Measurements from ENCODE around the gene GEMIN4. TPM values are rescaled to one million over a fixed set of nuclear protein-coding genes. Genes with fewer than 3 reads are reported as not detected.

The GEMIN4 gene
- total RNA-seq, 1 donor from 2014 or later, result 8.7 TPM

DNA sequence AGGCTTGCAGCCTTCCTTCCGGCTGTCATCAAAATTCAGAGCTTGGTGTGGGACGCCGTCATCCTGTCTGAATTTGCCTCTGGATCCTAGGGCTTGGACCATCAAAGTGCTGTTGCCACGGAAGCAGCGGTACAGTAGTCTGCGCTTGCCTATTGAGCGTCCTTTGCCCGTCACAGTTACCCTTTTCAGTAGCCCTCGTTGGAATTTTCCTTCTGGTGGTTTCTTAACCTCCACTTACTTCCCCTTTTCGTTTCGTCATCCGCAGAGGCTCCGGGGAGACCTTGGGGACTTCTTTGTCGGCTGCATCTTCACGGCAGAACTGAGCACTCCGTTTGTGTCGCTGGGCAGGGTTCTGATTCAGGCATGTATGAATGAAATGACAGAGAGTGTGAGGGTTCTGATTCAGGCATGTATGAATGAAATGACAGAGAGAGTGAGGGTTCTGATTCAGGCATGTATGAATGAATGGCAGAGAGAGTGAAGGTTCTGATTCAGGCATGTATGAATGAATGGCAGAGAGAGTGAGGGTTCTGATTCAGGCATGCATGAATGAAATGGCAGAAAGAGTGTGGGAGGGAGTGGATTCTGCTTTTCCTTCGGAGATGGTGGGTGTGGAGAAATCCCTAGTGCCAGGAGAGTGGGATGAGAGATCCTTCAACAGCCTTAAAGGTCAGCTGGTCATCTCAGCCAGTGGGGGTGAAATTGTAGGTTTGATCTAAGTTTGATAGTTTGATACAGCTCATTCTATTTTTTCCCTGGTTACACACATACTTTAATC lies 11.6 kb downstream of the GEMIN4 start:
- Histone ChIP-seq H3K4me3 (ENCODE audit: low read depth, low read length) (no peak overlapping the region), H3K27me3 (ENCODE audit: control insufficient read depth, insufficient read depth, low read length) (no peaks in the 10 kb centered on the region), H3K36me3 (ENCODE audit: control insufficient read depth, insufficient read depth, low read length) (peaks cover 20% of the 10 kb centered on the region)
- no peak for TF ChIP-seq CTCF (IDR thresholded peaks at IDR 0.05; ENCODE audit: insufficient read depth, low read length, severe bottlenecking)
- FAIRE-seq, result peak; percentile 93
- no peak for DNase-seq (ENCODE audit: low read depth)

GRCh38 chr17:737561-738113 lies 14.4 kb downstream of the GEMIN4 start:
- TF ChIP-seq CTCF (IDR thresholded peaks at IDR 0.05; ENCODE audit: insufficient read depth, low read length, severe bottlenecking), result no peak
- H3K36me3 ChIP-seq (ENCODE audit: control insufficient read depth, insufficient read depth, low read length), result peaks cover 11% of the 10 kb centered on the region
- no peak for FAIRE-seq
- no peaks in the 10 kb centered on the region for H3K27me3 ChIP-seq (ENCODE audit: control insufficient read depth, insufficient read depth, low read length)
- DNase-seq (ENCODE audit: low read depth), result peak; percentile 65
- no peak overlapping the region for H3K4me3 ChIP-seq (ENCODE audit: low read depth, low read length)

DNA sequence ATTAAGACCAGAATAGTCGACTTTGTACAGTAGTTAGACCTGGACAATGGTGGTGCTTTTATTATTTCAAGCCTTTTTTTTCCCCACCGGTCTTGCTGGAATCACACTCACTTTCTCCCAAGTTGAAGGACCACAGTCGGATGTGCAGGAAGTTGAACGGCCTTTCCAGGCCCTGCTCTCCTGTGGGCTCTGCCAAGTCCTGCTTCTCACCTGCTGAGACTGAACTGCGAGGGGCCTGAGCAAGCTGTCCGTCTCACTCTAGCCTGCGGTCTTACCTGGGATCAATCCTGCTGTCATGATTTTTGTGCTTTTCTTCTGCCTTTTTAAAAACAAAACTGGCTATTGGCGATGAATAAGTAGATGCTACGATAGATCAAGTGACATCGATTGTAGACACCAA lies 18.3 kb downstream of the GEMIN4 start:
- H3K27me3 ChIP-seq (ENCODE audit: control insufficient read depth, insufficient read depth, low read length), result no peaks in the 10 kb centered on the region
- FAIRE-seq (no peak), DNase-seq (ENCODE audit: low read depth) (no peak)
- H3K36me3 ChIP-seq (ENCODE audit: control insufficient read depth, insufficient read depth, low read length), result peaks cover 6% of the 10 kb centered on the region
- peak overlapping the region; percentile 72 for H3K4me3 ChIP-seq (ENCODE audit: low read depth, low read length)
- no peak for TF ChIP-seq CTCF (IDR thresholded peaks at IDR 0.05; ENCODE audit: insufficient read depth, low read length, severe bottlenecking)

GRCh38 chr17:732902-733720 lies 19.0 kb downstream of the GEMIN4 start:
- TF ChIP-seq CTCF (IDR thresholded peaks at IDR 0.05; ENCODE audit: insufficient read depth, low read length, severe bottlenecking), result no peak
- Histone ChIP-seq H3K27me3 (ENCODE audit: control insufficient read depth, insufficient read depth, low read length) (no peaks in the 10 kb centered on the region), H3K4me3 (ENCODE audit: low read depth, low read length) (peak overlapping the region; percentile 72), H3K36me3 (ENCODE audit: control insufficient read depth, insufficient read depth, low read length) (peaks cover 4% of the 10 kb centered on the region)
- DNase-seq (ENCODE audit: low read depth), result peak; percentile 58
- FAIRE-seq, result no peak

DNA sequence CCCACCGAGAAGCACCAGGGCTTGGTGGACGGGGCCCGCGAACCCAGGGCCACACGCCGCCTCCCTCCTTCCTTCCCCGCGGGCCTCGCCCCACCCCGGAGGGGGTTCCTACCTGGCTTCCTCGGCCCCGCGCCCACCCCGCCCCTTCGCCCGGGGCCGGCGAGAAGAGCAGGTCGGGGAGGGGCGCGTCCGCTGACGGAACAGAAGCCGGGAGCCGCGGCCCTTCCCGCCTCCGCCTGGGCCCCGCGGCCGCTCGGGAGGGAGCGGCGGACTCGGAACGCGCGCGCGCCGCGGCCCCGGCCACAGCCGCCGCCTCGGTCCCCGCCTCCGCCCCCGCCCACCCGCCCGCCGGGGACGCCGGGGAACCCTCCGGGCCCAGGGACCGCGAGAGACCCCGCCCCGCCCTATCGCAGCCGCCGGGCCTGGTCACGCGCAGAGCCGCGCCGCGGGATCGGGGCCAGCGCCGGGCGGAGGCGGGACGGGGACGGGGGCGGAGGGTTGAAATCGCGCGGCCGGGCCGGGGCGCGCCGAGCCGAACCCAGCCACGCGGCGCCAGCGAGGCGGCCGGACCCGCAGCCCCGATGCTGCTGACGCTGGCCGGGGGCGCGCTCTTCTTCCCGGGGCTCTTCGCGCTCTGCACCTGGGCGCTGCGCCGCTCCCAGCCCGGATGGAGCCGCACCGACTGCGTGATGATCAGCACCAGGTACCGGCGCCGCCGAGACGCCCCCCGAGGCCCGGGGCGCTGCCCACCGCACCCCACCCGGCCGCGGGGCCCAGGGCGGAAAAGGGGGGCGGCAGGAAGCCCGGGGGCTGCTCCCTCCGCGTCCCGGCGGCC lies 19.8 kb downstream of the GEMIN4 start, which contains the start of gene TLCD3A:
TSS of gene TLCD3A (plus strand) at position 530 of the 835 bp plus-strand sequence. CDS start at position 582, 52 bp downstream.
- peak; percentile 31 for DNase-seq (ENCODE audit: low read depth)
- no peak for TF ChIP-seq CTCF (IDR thresholded peaks at IDR 0.05; ENCODE audit: insufficient read depth, low read length, severe bottlenecking)
- H3K36me3 ChIP-seq (ENCODE audit: control insufficient read depth, insufficient read depth, low read length), result peaks cover 4% of the 10 kb centered on the region
- H3K27me3 ChIP-seq (ENCODE audit: control insufficient read depth, insufficient read depth, low read length), result no peaks in the 10 kb centered on the region
- H3K4me3 ChIP-seq (ENCODE audit: low read depth, low read length), result peak within 1 kb of the TSS; percentile 72
- no peak for FAIRE-seq
